HG03045 (cell line): ENCODE data around the gene MACROD2.

Source experiments
- ATAC-seq: cut with Tn5 transposase; IDR thresholded peaks from one replicate; pipeline ENCODE4 v1.9.1; 2021; ENCODE audit warnings: mild to moderate bottlenecking, moderate library complexity; ENCODE audit not compliant: unreplicated experiment

MACROD2 gene

GRCh38 chr20:14386726-14387125, 391.4 kb downstream of the MACROD2 start:
- no peak for ATAC-seq

GRCh38 chr20:14401479-14402138, 406.3 kb downstream of the MACROD2 start:
- ATAC-seq: no peak

GRCh38 chr20:14404515-14404914, 409.2 kb downstream of the MACROD2 start:
- ATAC-seq: no peak

GRCh38 chr20:14406495-14406894, 411.2 kb downstream of the MACROD2 start:
- ATAC-seq: no peak

GRCh38 chr20:14407336-14407735, 412.0 kb downstream of the MACROD2 start:
- ATAC-seq: no peak

GRCh38 chr20:14410869-14411555, 415.7 kb downstream of the MACROD2 start:
- no peak for ATAC-seq

- ATAC-seq: no peak
These were observed 416.9 kb downstream of the MACROD2 start for GRCh38 chr20:14412065-14412681.

- no peak for ATAC-seq
These were observed 418.5 kb downstream of the MACROD2 start for GRCh38 chr20:14413835-14414234.

- no peak for ATAC-seq
These were observed 419.2 kb downstream of the MACROD2 start for GRCh38 chr20:14414560-14414959.

GRCh38 chr20:14415467-14415866, 420.2 kb downstream of the MACROD2 start:
- no peak for ATAC-seq

- no peak for ATAC-seq
These were observed 423.1 kb downstream of the MACROD2 start for GRCh38 chr20:14418376-14418775.

- ATAC-seq: no peak
These were observed 427.6 kb downstream of the MACROD2 start for GRCh38 chr20:14422892-14423291.

GRCh38 chr20:14431568-14431967, 436.3 kb downstream of the MACROD2 start:
- ATAC-seq: no peak

GRCh38 chr20:14432085-14432484, 436.8 kb downstream of the MACROD2 start:
- ATAC-seq: no peak

- no peak for ATAC-seq
These were observed 437.3 kb downstream of the MACROD2 start for GRCh38 chr20:14432597-14432996.

GRCh38 chr20:14434384-14435136, 439.2 kb downstream of the MACROD2 start:
- ATAC-seq: no peak

- ATAC-seq: no peak
These were observed 445.9 kb downstream of the MACROD2 start for GRCh38 chr20:14441201-14441600.

- ATAC-seq: no peak
These were observed 448.8 kb downstream of the MACROD2 start for GRCh38 chr20:14444106-14444505.

- ATAC-seq: no peak
These were observed 450.0 kb downstream of the MACROD2 start for GRCh38 chr20:14445310-14445709.

- no peak for ATAC-seq
These were observed 450.6 kb downstream of the MACROD2 start for GRCh38 chr20:14445902-14446301.

GRCh38 chr20:14446446-14446845, 451.1 kb downstream of the MACROD2 start:
- no peak for ATAC-seq
